HepG2 (cell line): ENCODE results near the gene PPP1CB. TPM values are rescaled to one million over a fixed set of nuclear protein-coding genes. Genes with fewer than 3 reads are reported as not detected.

Experiments used
- ATAC-seq: fragments of 200-7000 bp; cut with Tn5 transposase; 3 replicates; pipeline ENCODE4 v1.9.1; 2020; ENCODE audit warnings: mild to moderate bottlenecking, moderate library complexity
- BruUV-seq: library from RNA; stranded (reverse); fragments of 400-500 nt; replicated peaks from 2 replicates; lab custom pipeline; 2021; lab: Mats Ljungman, UMichigan
- CTCF ChIA-PET: fragments of 300-600 bp; formaldehyde crosslinking; extraction: SDS; loops from one replicate; lab custom pipeline; 2021; ENCODE audit warnings: low total read pairs, inconsistent platforms, low intra/inter-chr PET ratio; lab: Yijun Ruan, JAX
- POLR2A ChIA-PET: fragments of 350-600 bp; sonication (Branson Sonifier 250); formaldehyde crosslinking; loops from one replicate; lab custom pipeline; 2020; ENCODE audit warnings: antibody characterized with exemption, inconsistent platforms; lab: Yijun Ruan, JAX
- DNase-seq: peaks from one replicate; pipeline ENCODE4 v3.0.0-alpha.2; 2015; ENCODE audit warnings: low spot score
- FAIRE-seq: peaks from 3 replicates; lab custom pipeline; 2011; peaks lifted over from hg19 to GRCh38; lab: Jason Lieb, UNC
- H2AFZ ChIP-seq: one replicate; pipeline ENCODE4 v1.6.1; 2011; ENCODE audit warnings: low read length, inconsistent platforms
- H3K27ac ChIP-seq: fragments of 300-600 bp; 3 replicates; pipeline ENCODE4 v1.8.0; 2011; ENCODE audit warnings: mixed run types, mild to moderate bottlenecking, mixed read lengths, low read length, inconsistent platforms; ENCODE audit not compliant: insufficient read depth; ENCODE audit errors: extremely low read length
- H3K27me3 ChIP-seq, 2 experiments: fragments of 200-600 bp in 1 of 2; 2 replicates in 1 of 2; 3 replicates in 1 of 2; pipeline versions ENCODE4 v1.6.0 to v1.8.0; 2011; ENCODE audit warnings: low read length in 2 of 2, mild to moderate bottlenecking in 2 of 2, moderate library complexity in 2 of 2, inconsistent platforms in 1 of 2; ENCODE audit not compliant: insufficient read depth in 2 of 2, control insufficient read depth in 1 of 2
- H3K36me3 ChIP-seq, 2 experiments: fragments of 200-600 bp in 1 of 2; replicated peaks in 1 of 2; 2 replicates in 1 of 2; 3 replicates in 1 of 2; pipeline versions ENCODE4 v1.5.1 to v1.8.0; 2011; ENCODE audit warnings: low read length in 2 of 2, inconsistent platforms in 1 of 2; ENCODE audit not compliant: insufficient read depth in 2 of 2, control insufficient read depth in 1 of 2
- H3K4me1 ChIP-seq: 2 replicates; pipeline ENCODE4 v1.5.1; 2012; ENCODE audit warnings: low read length, inconsistent platforms; ENCODE audit not compliant: insufficient read depth
- H3K4me2 ChIP-seq: 2 replicates; pipeline ENCODE4 v1.6.0; 2011; ENCODE audit warnings: low read depth, low read length, inconsistent platforms
- H3K4me3 ChIP-seq, 3 experiments: fragments of 200-600 bp in 1 of 3; sonication (generic), shearing (Covaris generic) in 1 of 3; replicated peaks in 1 of 3; 2 replicates each; pipeline ENCODE4 v1.5.1; 2011 to 2016; ENCODE audit warnings: low read length in 3 of 3, inconsistent platforms in 2 of 3, low read depth in 2 of 3, mild to moderate bottlenecking in 2 of 3, control low read depth in 1 of 3, mixed read lengths in 1 of 3; ENCODE audit not compliant: insufficient read depth in 1 of 3
- H3K79me2 ChIP-seq: one replicate; pipeline ENCODE4 v1.6.1; 2011; ENCODE audit warnings: low read length, inconsistent platforms; ENCODE audit not compliant: insufficient read depth
- H3K9ac ChIP-seq: 2 replicates; pipeline ENCODE4 v1.6.0; 2011; ENCODE audit warnings: mild to moderate bottlenecking, low read depth, low read length, inconsistent platforms; ENCODE audit not compliant: insufficient read depth
- H3K9me3 ChIP-seq: 2 replicates; pipeline ENCODE4 v1.5.1; 2012; ENCODE audit warnings: mild to moderate bottlenecking, low read length
- H4K20me1 ChIP-seq: 2 replicates; pipeline ENCODE4 v1.6.0; 2011; ENCODE audit warnings: inconsistent platforms, mild to moderate bottlenecking, low read length, moderate library complexity; ENCODE audit not compliant: insufficient read depth
- LCORL ChIP-seq, 2 experiments: fragments of 450-650 bp in 1 of 2; sonication (generic) in 1 of 2; formaldehyde crosslinking in 1 of 2; IDR thresholded peaks; 2 replicates each; pipeline versions ENCODE4 v1.5.0 to v1.6.1; 2017 to 2020; ENCODE audit warnings: antibody characterized with exemption in 1 of 2, missing genetic modification reagents in 1 of 2
- MAFK ChIP-seq, 2 experiments: IDR thresholded peaks in 1 of 2; conservative IDR thresholded peaks in 1 of 2; 2 replicates each; pipeline ENCODE4 v1.6.1; 2011; ENCODE audit warnings: improper control_type of control experiment in 2 of 2, low read length in 2 of 2
- NFE2L2 ChIP-seq: fragments of 150-350 bp; IDR thresholded peaks from 2 replicates; pipeline ENCODE4 v1.6.1; 2014; ENCODE audit warnings: low read length
- ZNF674 ChIP-seq: sonication (generic); formaldehyde crosslinking; IDR thresholded peaks from 2 replicates; pipeline ENCODE4 v1.5.0; 2020; ENCODE audit warnings: low read depth, mild to moderate bottlenecking, missing genetic modification reagents
- ZSCAN20 ChIP-seq: sonication (generic); formaldehyde crosslinking; IDR thresholded peaks from 2 replicates; pipeline ENCODE4 v1.4.0; 2020; ENCODE audit warnings: missing genetic modification reagents, mild to moderate bottlenecking, borderline replicate concordance
- ZSCAN31 ChIP-seq: sonication (generic); formaldehyde crosslinking; IDR thresholded peaks from 2 replicates; pipeline ENCODE4 v1.5.0; 2020; ENCODE audit warnings: low read depth, mild to moderate bottlenecking, missing genetic modification reagents
- WGBS: methylation state at CpG from one replicate; pipeline ENCODE4 v1.1.6; 2017; ENCODE audit warnings: low lambda C conversion rate; 5-methylcytosine and 5-hydroxymethylcytosine counted together
- in situ Hi-C: cut with HindIII; loops from 2 replicates; pipeline ENCODE4 v1.10.0; 2017; ENCODE audit warnings: low pct_unique_long_range_greater_than_20kb; ENCODE audit not compliant: extremely low pct_ligation_motif_present
- intact Hi-C: fragments of 100-400 bp; cut with micrococcal nuclease; formaldehyde crosslinking; loops from one replicate; pipeline ENCODE4 v1.10.0; 2022; ENCODE audit not compliant: unreplicated experiment
- polyA plus RNA-seq, 8 experiments: library from polyadenylated mRNA; depleted of rRNA in 3 of 8; stranded (reverse) in 7 of 8; unstranded in 1 of 8; fragments of >200 nt; fragmentation: Illumina TruSeq in 4 of 8; extraction: Trizol in 4 of 8; gene quantifications; 2 replicates each; pipeline versions ENCODE4 v1.2.1 to v1.2.3, GENCODE V29; 2011 to 2016; ENCODE audit warnings: low read depth in 4 of 8, missing spikeins in 1 of 8, mixed read lengths in 1 of 8; ENCODE audit not compliant: insufficient read depth in 1 of 8
- total RNA-seq, 5 experiments: library from RNA; depleted of rRNA; stranded (reverse); fragments of >200 nt; fragmentation: Illumina TruSeq; extraction: Trizol; gene quantifications; 2 replicates each; pipeline ENCODE4 v1.2.3, GENCODE V29; 2016; ENCODE audit warnings: low read depth in 1 of 5

Gene PPP1CB
- total and polyA plus RNA-seq, 2 of the 13 experiments (the other 11 are each of a cell fraction or from before 2014, with no cell fraction given): 46.9 to 109 TPM

- no peak overlapping the region for H3K4me3 ChIP-seq
- no peaks in the 10 kb centered on the region for H3K79me2 ChIP-seq
- H3K9me3 ChIP-seq: no peaks in the 10 kb centered on the region
- H3K4me1 ChIP-seq: no peaks in the 10 kb centered on the region
- BruUV-seq: no TSS peak
- H3K27me3 ChIP-seq: no peaks in the 10 kb centered on the region
- peak; percentile 64; the same call in 1 of the 2 replicates for TF ChIP-seq NFE2L2
- no peak for TF ChIP-seq ZSCAN31 (CRISPR knock-in tag)
- TF ChIP-seq ZNF674 (CRISPR knock-in tag): no peak
- 0 out of 4 replicates have a peak, but pooled peaks of 1 of the 2 experiments have one; percentile 11 for TF ChIP-seq MAFK (conservative IDR thresholded peaks at IDR 0.05 in 1 of 2, IDR thresholded peaks at IDR 0.05 in 1 of 2; ENCODE audit: low read length in 2 of 2)
- no peak overlapping the region for H3K4me2 ChIP-seq
- no peak overlapping the region for H3K9ac ChIP-seq
- ChIA-PET CTCF (no interaction called here), POLR2A (no interaction called here)
- H3K27ac ChIP-seq: no peak overlapping the region
- 77% methylated on average over 2 of the region's 2 CpGs for WGBS
- intact Hi-C loops (no loop called here), in situ Hi-C loops (no loop called here)
- DNase-seq (no peak), FAIRE-seq (no peak), ATAC-seq (no peak)
- H2AFZ ChIP-seq: no peak overlapping the region
- H3K36me3 ChIP-seq: no peaks in the 10 kb centered on the region
- H4K20me1 ChIP-seq: no peaks in the 10 kb centered on the region
Measured at GRCh38 chr2:28833740-28834470, 82.3 kb downstream of the PPP1CB start.

GRCh38 chr2:28835781-28836180 lies 84.2 kb downstream of the PPP1CB start:
- no peak for FAIRE-seq
- no peaks in the 10 kb centered on the region for H4K20me1 ChIP-seq
- no peak for ATAC-seq
- no peaks in the 10 kb centered on the region for H3K9me3 ChIP-seq
- no peaks in the 10 kb centered on the region for H3K4me1 ChIP-seq
- in situ Hi-C loops (no loop called here), intact Hi-C loops (no loop called here)
- no TSS peak for BruUV-seq
- CTCF ChIA-PET: no interaction called here
- 61% methylated on average over 2 of the region's 2 CpGs for WGBS
- no peaks in the 10 kb centered on the region for H3K27me3 ChIP-seq
- H3K4me3 ChIP-seq: no peak overlapping the region
- H3K4me2 ChIP-seq: no peak overlapping the region
- no peak overlapping the region for H3K9ac ChIP-seq
- no peak for TF ChIP-seq ZSCAN20 (CRISPR knock-in tag)
- peak; percentile 74; the same call in 1 of the 2 replicates for TF ChIP-seq LCORL (IDR thresholded peaks at IDR 0.05)
- no peak for TF ChIP-seq LCORL (CRISPR knock-in tag; IDR thresholded peaks at IDR 0.05)
- H3K36me3 ChIP-seq: no peaks in the 10 kb centered on the region
- no peaks in the 10 kb centered on the region for H3K79me2 ChIP-seq
- no peak overlapping the region for H3K27ac ChIP-seq
- DNase-seq: no peak
- H2AFZ ChIP-seq: no peak overlapping the region
- POLR2A ChIA-PET: no interaction called here
